Lower leg skin (tissue), 3 donors: ENCODE results near the gene COG5.

Source experiments
- CTCF ChIP-seq, 3 donors: fragments of 450-650 bp; IDR thresholded peaks; one replicate each; pipeline ENCODE4 v1.5.1; 2016; ENCODE audit warnings: antibody characterized with exemption in 3 of 3, mild to moderate bottlenecking in 3 of 3, moderate library complexity in 2 of 3
- POLR2A ChIP-seq, 2 donors: fragments of 450-650 bp; IDR thresholded peaks; one replicate each; pipeline ENCODE4 v1.6.1; 2016 to 2017; ENCODE audit warnings: antibody characterized with exemption in 2 of 2, mild to moderate bottlenecking in 1 of 2, moderate library complexity in 1 of 2

- TF ChIP-seq CTCF (IDR thresholded peaks at IDR 0.05) (no peak), POLR2A (IDR thresholded peaks at IDR 0.05) (no peak)
These were observed 15.8 kb upstream of the COG5 start for GRCh38 chr7:107579554-107579884.
